CD4-positive, alpha-beta memory T cell (primary cell): Measurements from ENCODE around the gene COA3. TPM values are rescaled to one million over a fixed set of nuclear protein-coding genes. Genes with fewer than 3 reads are reported as not detected.

Experiments
- CTCF ChIA-PET: fragments of 350-600 bp; sonication (Branson Sonifier 250); formaldehyde crosslinking; loops from one replicate; lab custom pipeline; 2021; ENCODE audit warnings: inconsistent platforms; ENCODE audit not compliant: partially characterized antibody; lab: Charles Lee
- POLR2A ChIA-PET: fragments of 350-600 bp; sonication (Branson Sonifier 250); formaldehyde crosslinking; loops from one replicate; lab custom pipeline; 2021; ENCODE audit not compliant: partially characterized antibody; lab: Charles Lee
- DNase-seq, 5 donors: peaks; one replicate each; pipeline versions ENCODE4 v3.0.0 to v3.0.0-alpha.2; 2020 to 2022; ENCODE audit warnings: mixed read lengths in 1 of 5
- H3K27ac ChIP-seq: one replicate; pipeline ENCODE4 v1.7.0; 2013; ENCODE audit warnings: low read depth, low read length
- H3K27me3 ChIP-seq: 2 replicates; pipeline ENCODE4 v1.7.0; 2013; ENCODE audit warnings: mild to moderate bottlenecking, low read length, moderate library complexity; ENCODE audit not compliant: insufficient read depth
- H3K36me3 ChIP-seq: 2 replicates; pipeline ENCODE4 v1.7.0; 2013; ENCODE audit warnings: mild to moderate bottlenecking, low read length, moderate library complexity; ENCODE audit not compliant: insufficient read depth
- H3K4me1 ChIP-seq: 2 replicates; pipeline ENCODE4 v1.7.0; 2013; ENCODE audit warnings: mild to moderate bottlenecking, low read length, moderate library complexity; ENCODE audit not compliant: insufficient read depth
- H3K4me3 ChIP-seq, 2 donors: one replicate each; pipeline ENCODE4 v1.7.0; 2013; ENCODE audit warnings: low read length in 2 of 2, mild to moderate bottlenecking in 1 of 2
- H3K9me3 ChIP-seq, 2 donors: one replicate each; pipeline ENCODE4 v1.7.0; 2013; ENCODE audit warnings: low read length in 2 of 2, control low read depth in 1 of 2; ENCODE audit not compliant: control insufficient read depth in 1 of 2
- H3K27ac Mint-ChIP-seq, 7 donors: one replicate each; pipeline ENCODE4 v1.8.0; 2020 to 2021; ENCODE audit warnings: mixed read lengths in 7 of 7, mild to moderate bottlenecking in 6 of 7, inconsistent platforms in 3 of 7, moderate library complexity in 3 of 7
- H3K27me3 Mint-ChIP-seq, 2 donors: one replicate each; pipeline ENCODE4 v1.8.0; 2020 to 2021; ENCODE audit warnings: mixed read lengths in 2 of 2
- H3K36me3 Mint-ChIP-seq, 2 donors: one replicate each; pipeline ENCODE4 v1.8.0; 2020 to 2021; ENCODE audit warnings: mixed read lengths in 2 of 2, inconsistent platforms in 1 of 2, mild to moderate bottlenecking in 1 of 2
- H3K4me1 Mint-ChIP-seq, 4 donors: one replicate each; pipeline ENCODE4 v1.8.0; 2020 to 2021; ENCODE audit warnings: mixed read lengths in 4 of 4, mild to moderate bottlenecking in 1 of 4
- H3K4me3 Mint-ChIP-seq, 8 donors: one replicate each; pipeline ENCODE4 v1.8.0; 2020 to 2021; ENCODE audit warnings: mixed read lengths in 8 of 8, mild to moderate bottlenecking in 7 of 8, moderate library complexity in 6 of 8, inconsistent platforms in 3 of 8
- H3K9me3 Mint-ChIP-seq, 8 donors: one replicate each; pipeline ENCODE4 v1.8.0; 2020 to 2021; ENCODE audit warnings: mixed read lengths in 8 of 8, mild to moderate bottlenecking in 5 of 8, inconsistent platforms in 3 of 8, moderate library complexity in 1 of 8
- intact Hi-C: fragments of 100-400 bp; cut with micrococcal nuclease; formaldehyde crosslinking; loops from one replicate; pipeline ENCODE4 v1.15.1; 2023
- polyA plus RNA-seq, 2 donors: library from polyadenylated mRNA; unstranded; fragments of 300-500 nt; fragmentation: Illumina TruSeq; gene quantifications; one replicate each; pipeline ENCODE4 v1.2.3, GENCODE V29; 2021
- total RNA-seq, 2 experiments: library from RNA; stranded (reverse); gene quantifications; one replicate each; pipeline ENCODE4 v1.2.3, GENCODE V29; 2021

The COA3 gene
- total and polyA plus RNA-seq, 4 experiments from 2014 or later = 27.7 to 153 (median 70.0) TPM

DNA sequence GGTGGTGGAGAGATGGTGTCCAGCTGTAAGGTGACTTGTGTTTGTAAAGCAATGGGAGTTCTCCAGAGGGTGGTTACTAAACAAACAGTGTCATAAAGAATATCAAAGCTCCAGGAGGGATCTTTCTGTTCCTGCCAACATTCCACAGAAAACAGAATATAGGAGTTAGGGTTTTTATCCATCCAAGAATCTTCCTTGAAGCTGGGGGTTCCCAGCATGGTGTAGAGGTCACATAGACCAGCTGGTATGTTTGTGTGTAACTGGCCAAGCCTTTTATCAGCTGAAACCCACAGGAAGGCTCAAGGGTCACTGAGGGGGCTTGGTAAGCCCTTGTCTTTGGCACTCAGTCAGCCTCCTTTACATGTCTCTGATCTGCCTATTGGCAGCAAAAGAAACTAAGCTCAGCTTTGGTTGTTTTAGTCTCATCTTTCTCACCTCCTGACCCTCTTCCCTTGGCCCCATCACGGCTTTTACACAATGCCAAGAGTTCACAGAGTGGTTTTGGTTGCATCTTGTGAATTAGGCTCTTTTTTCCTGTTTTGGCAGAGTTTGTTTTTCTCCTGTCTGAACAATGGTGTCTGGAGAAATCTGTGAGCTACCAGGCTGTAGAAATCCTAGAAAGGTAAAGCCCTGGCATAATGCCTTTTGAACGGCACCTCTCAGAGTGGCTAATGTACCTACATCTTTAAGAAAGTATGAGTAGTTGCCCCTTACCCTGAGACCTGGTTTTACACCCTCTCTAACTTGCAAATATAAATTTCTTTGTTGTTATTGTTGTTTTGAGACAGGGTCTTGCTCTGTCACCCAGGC is 4.8 kb upstream of the COA3 start:
- no peak overlapping the region for H3K4me3 ChIP-seq
- intact Hi-C loops = no loop called here
- no peak overlapping the region for H3K27ac Mint-ChIP-seq
- H3K4me1 Mint-ChIP-seq = peaks cover 4 to 7% (median 6%) of the 10 kb centered on the region in 4 donors
- no peaks in the 10 kb centered on the region for H3K27me3 Mint-ChIP-seq
- CTCF ChIA-PET = interaction anchor here (0.6 to 1.4 kb wide), 4 partner anchors 15 to 1561 kb away, joined by 3 to 5 read pairs (median 4); partner anchors contain the start of gene BECN1
- H3K4me1 ChIP-seq = peaks cover 6% of the 10 kb centered on the region
- H3K27ac ChIP-seq = no peak overlapping the region
- POLR2A ChIA-PET = no interaction called here
- peaks cover 0 to 3% of the 10 kb centered on the region in 2 donors for H3K36me3 Mint-ChIP-seq
- H3K27me3 ChIP-seq = no peaks in the 10 kb centered on the region
- H3K9me3 Mint-ChIP-seq = no peaks in the 10 kb centered on the region
- DNase-seq = no peak
- no peaks in the 10 kb centered on the region for H3K36me3 ChIP-seq
- no peaks in the 10 kb centered on the region for H3K9me3 ChIP-seq
- no peak overlapping the region for H3K4me3 Mint-ChIP-seq

DNA sequence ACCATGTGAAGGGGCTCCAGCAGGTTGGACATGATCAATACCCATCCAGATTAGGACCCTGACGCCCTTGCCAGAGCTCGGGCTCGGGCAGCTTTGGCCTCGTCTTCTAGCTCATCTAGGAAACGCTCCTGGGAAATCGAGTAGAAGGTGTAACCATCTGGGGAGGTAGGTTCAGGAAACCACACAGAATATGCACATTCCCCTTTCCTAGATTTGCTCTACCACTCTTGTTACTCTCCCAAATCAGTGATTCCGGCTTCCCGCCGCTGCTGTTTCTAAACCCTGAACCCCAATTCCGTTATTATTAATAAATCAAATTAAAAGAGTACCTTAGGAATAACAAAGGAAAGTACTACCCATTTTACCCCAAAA is 507 bp downstream of the COA3 start:
- H3K4me1 ChIP-seq = peaks cover 16% of the 10 kb centered on the region
- H3K27ac Mint-ChIP-seq = peak overlapping the region in 5 of 7 donors; percentile 85 to 94 (median 93)
- H3K9me3 Mint-ChIP-seq = no peaks in the 10 kb centered on the region
- ChIA-PET POLR2A (interaction anchor here (0.7 to 2.0 kb wide), 7 partner anchors 10 to 200 kb away, joined by 3 to 9 read pairs (median 5); partner anchors contain the start of genes BECN1, RETREG3, RPL27 and TUBG1), CTCF (interaction anchor here (1.1 to 1.6 kb wide), 3 partner anchors 19 to 26 kb away, joined by 3 to 4 read pairs (median 4); partner anchors contain the start of gene BECN1)
- H3K36me3 ChIP-seq = no peaks in the 10 kb centered on the region
- peak overlapping the region; percentile 47 for H3K27ac ChIP-seq
- H3K36me3 Mint-ChIP-seq = peaks cover 6 to 8% of the 10 kb centered on the region in 2 donors
- H3K4me3 ChIP-seq = peak overlapping the region; percentile 26 to 92
- no peaks in the 10 kb centered on the region for H3K27me3 Mint-ChIP-seq
- DNase-seq = no peak
- peak overlapping the region; percentile 93 to 98 (median 95) for H3K4me3 Mint-ChIP-seq
- intact Hi-C loops = loop anchor here (1.0 kb wide), 1 partner anchor 54 kb away; no protein-coding TSS in a partner anchor
- H3K9me3 ChIP-seq = no peaks in the 10 kb centered on the region
- H3K4me1 Mint-ChIP-seq = peaks cover 12 to 24% (median 17%) of the 10 kb centered on the region in 4 donors
- no peaks in the 10 kb centered on the region for H3K27me3 ChIP-seq

GRCh38 chr17:42797067-42798007 is 1.2 kb downstream of the COA3 start:
- Histone ChIP-seq H3K4me3 (peak overlapping the region; percentile 26 to 92), H3K36me3 (no peaks in the 10 kb centered on the region), H3K27me3 (no peaks in the 10 kb centered on the region), H3K27ac (no peak overlapping the region), H3K9me3 (no peaks in the 10 kb centered on the region), H3K4me1 (peaks cover 16% of the 10 kb centered on the region)
- Mint-ChIP-seq H3K36me3 (peaks cover 6 to 8% of the 10 kb centered on the region in 2 donors), H3K4me1 (peaks cover 12 to 24% (median 17%) of the 10 kb centered on the region in 4 donors), H3K9me3 (no peaks in the 10 kb centered on the region), H3K4me3 (peak overlapping the region; percentile 93 to 98 (median 95)), H3K27me3 (no peaks in the 10 kb centered on the region), H3K27ac (peak overlapping the region in 3 of 7 donors; percentile 9 to 91 (median 83))
- intact Hi-C loops = loop anchor here (1.0 kb wide), 1 partner anchor 53 kb away; no protein-coding TSS in a partner anchor
- POLR2A ChIA-PET = interaction anchor here (1.0 to 2.0 kb wide), 4 partner anchors 17 to 201 kb away, joined by 5 to 9 read pairs (median 6); partner anchors contain the start of genes RETREG3, RPL27, TUBG1 and VPS25
- DNase-seq = no peak
- CTCF ChIA-PET = interaction anchor here (1.5 kb wide), 1 partner anchor 20 kb away, joined by 3 read pairs; no protein-coding TSS in a partner anchor

DNA sequence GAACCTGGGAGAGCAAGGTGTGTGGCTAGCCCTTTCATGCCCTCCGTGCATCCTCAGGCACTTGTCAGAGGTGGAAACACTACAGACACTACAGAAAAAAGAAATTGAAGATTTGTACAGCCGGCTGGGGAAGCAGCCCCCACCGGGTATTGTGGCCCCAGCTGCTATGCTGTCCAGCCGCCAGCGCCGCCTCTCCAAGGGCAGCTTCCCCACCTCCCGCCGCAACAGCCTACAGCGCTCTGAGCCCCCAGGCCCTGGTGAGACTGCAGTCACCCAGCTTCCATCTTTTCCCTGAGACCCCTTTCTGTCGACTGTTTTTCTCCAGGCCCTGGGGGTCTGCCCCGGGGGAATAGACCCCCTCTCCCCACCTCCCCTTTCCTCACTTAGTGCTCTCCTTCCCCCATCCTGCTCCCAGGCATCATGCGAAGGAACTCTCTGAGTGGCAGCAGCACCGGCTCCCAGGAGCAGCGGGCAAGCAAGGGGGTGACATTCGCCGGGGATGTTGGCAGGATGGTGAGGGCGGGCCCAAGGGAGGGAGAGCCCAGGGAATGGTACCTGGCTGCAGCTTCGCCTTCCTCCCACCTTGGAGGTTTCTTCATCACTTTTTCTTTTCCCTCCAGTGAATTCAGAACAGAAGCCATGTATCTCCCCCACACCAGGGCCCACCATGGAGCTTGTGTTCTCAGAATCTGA is 2.3 kb downstream of the COA3 start:
- POLR2A ChIA-PET = interaction anchor here (1.1 to 1.6 kb wide), 2 partner anchors 22 to 36 kb away, joined by 3 to 4 read pairs; partner anchors contain the start of gene VPS25

DNA sequence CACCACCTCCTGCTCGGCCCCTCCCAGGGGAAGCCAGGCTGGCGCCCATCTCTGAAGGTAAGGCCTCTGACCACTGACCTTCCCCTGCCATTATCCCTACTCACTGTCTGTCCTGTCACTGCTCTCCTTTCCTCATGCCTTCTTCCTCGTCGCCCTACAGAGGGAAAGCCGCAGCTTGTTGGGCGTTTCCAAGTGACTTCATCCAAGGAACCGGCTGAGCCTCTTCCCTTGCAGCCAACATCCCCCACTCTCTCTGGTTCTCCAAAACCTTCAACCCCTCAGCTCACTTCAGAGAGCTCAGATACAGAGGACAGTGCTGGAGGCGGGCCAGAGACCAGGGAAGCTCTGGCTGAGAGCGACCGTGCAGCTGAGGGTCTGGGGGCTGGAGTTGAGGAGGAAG is 3.0 kb downstream of the COA3 start:
- no peaks in the 10 kb centered on the region for H3K36me3 ChIP-seq
- H3K4me3 ChIP-seq = no peak overlapping the region
- peaks cover 16% of the 10 kb centered on the region for H3K4me1 ChIP-seq
- Mint-ChIP-seq H3K9me3 (no peaks in the 10 kb centered on the region), H3K27ac (peak overlapping the region in 1 of 7 donors; percentile 37), H3K4me3 (peak overlapping the region in 3 of 8 donors; percentile 40 to 59 (median 45)), H3K4me1 (peaks cover 12 to 24% (median 17%) of the 10 kb centered on the region in 4 donors), H3K27me3 (peaks cover 0 to 2% of the 10 kb centered on the region in 2 donors), H3K36me3 (peaks cover 6 to 8% of the 10 kb centered on the region in 2 donors)
- no peaks in the 10 kb centered on the region for H3K27me3 ChIP-seq
- H3K27ac ChIP-seq = no peak overlapping the region
- H3K9me3 ChIP-seq = no peaks in the 10 kb centered on the region
- intact Hi-C loops = no loop called here
- ChIA-PET CTCF (no interaction called here), POLR2A (interaction anchor here (1.1 to 1.6 kb wide), 2 partner anchors 22 to 37 kb away, joined by 3 to 4 read pairs; partner anchors contain the start of gene VPS25)
- DNase-seq = no peak

More for the DNA sequence above, 2.3 kb downstream of the COA3 start:
- peaks cover 16% of the 10 kb centered on the region for H3K4me1 ChIP-seq
- no peaks in the 10 kb centered on the region for H3K27me3 ChIP-seq
- CTCF ChIA-PET = no interaction called here
- Mint-ChIP-seq H3K27ac (peak overlapping the region in 1 of 7 donors; percentile 29), H3K4me3 (peak overlapping the region in 1 of 8 donors; percentile 59), H3K27me3 (no peaks in the 10 kb centered on the region), H3K4me1 (peaks cover 12 to 24% (median 17%) of the 10 kb centered on the region in 4 donors), H3K36me3 (peaks cover 6 to 8% of the 10 kb centered on the region in 2 donors), H3K9me3 (no peaks in the 10 kb centered on the region)
- DNase-seq = no peak
- intact Hi-C loops = no loop called here
- H3K36me3 ChIP-seq = no peaks in the 10 kb centered on the region
- H3K4me3 ChIP-seq = no peak overlapping the region
- H3K9me3 ChIP-seq = no peaks in the 10 kb centered on the region
- H3K27ac ChIP-seq = no peak overlapping the region

DNA sequence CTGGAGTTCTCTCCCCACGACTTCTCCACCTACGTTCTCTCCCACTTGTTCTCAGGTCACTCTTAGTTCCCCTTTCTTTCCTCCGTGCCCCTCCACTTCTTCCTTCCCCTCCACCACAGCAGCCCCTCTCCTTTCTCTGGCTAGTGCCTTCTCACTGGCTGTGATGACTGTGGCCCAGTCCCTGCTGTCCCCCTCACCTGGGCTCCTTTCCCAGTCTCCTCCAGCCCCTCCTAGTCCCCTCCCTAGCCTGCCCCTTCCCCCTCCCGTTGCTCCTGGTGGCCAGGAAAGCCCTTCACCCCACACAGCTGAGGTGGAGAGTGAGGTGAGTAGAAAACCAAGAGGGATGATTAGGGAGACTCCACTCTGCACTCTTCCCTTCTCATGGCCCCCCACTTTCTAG is 3.4 kb downstream of the COA3 start:
- ChIA-PET CTCF (no interaction called here), POLR2A (interaction anchor here (1.2 to 1.6 kb wide), 2 partner anchors 21 to 203 kb away, joined by 3 to 4 read pairs; partner anchors contain the start of genes RPL27 and VPS25)
- no peak overlapping the region for H3K27ac ChIP-seq
- H3K4me3 ChIP-seq = no peak overlapping the region
- Mint-ChIP-seq H3K4me3 (peak overlapping the region in 1 of 8 donors; percentile 15), H3K9me3 (no peaks in the 10 kb centered on the region), H3K27ac (no peak overlapping the region), H3K4me1 (peaks cover 13 to 24% (median 17%) of the 10 kb centered on the region in 4 donors), H3K27me3 (peaks cover 0 to 2% of the 10 kb centered on the region in 2 donors), H3K36me3 (peaks cover 6 to 8% of the 10 kb centered on the region in 2 donors)
- peaks cover 16% of the 10 kb centered on the region for H3K4me1 ChIP-seq
- no peaks in the 10 kb centered on the region for H3K27me3 ChIP-seq
- no peaks in the 10 kb centered on the region for H3K9me3 ChIP-seq
- intact Hi-C loops = no loop called here
- DNase-seq = no peak
- no peaks in the 10 kb centered on the region for H3K36me3 ChIP-seq
